IMR-90 (cell line): ENCODE measurements around the gene PHF14. TPM values are rescaled to one million over a fixed set of nuclear protein-coding genes. Genes with fewer than 3 reads are reported as not detected.

ENCODE experiments used
- ATAC-seq: fragments of 200-7000 bp; cut with Tn5 transposase; 2 replicates; pipeline ENCODE4 v1.9.1; 2020; ENCODE audit warnings: low read depth, mild to moderate bottlenecking, moderate library complexity
- BruUV-seq: library from RNA; stranded (reverse); fragments of 400-500 nt; replicated peaks from 2 replicates; lab custom pipeline; 2021; lab: Mats Ljungman, UMichigan
- CTCF ChIA-PET: fragments of 300-600 bp; formaldehyde crosslinking; extraction: SDS; loops from one replicate; lab custom pipeline; 2021; ENCODE audit warnings: antibody characterized with exemption; lab: Yijun Ruan, JAX
- POLR2A ChIA-PET: fragments of 300-600 bp; sonication (Branson Sonifier 250); formaldehyde crosslinking; loops from one replicate; lab custom pipeline; 2022; ENCODE audit warnings: antibody characterized with exemption; ENCODE audit not compliant: unreplicated experiment; lab: Charles Lee
- DNase-seq: peaks from one replicate; pipeline ENCODE4 v3.0.0; 2013
- H2AFZ ChIP-seq: replicated peaks from 2 replicates; pipeline ENCODE3; 2013; ENCODE audit warnings: low read length, mild to moderate bottlenecking; ENCODE audit not compliant: poor library complexity
- H2AK5ac ChIP-seq: 2 replicates; pipeline ENCODE4 v1.6.1; 2013; ENCODE audit warnings: low read depth, low read length, inconsistent platforms
- H2AK9ac ChIP-seq: replicated peaks from 2 replicates; pipeline ENCODE3; 2013; ENCODE audit warnings: mild to moderate bottlenecking, low read depth, low read length, moderate library complexity; ENCODE audit not compliant: poor library complexity
- H2BK120ac ChIP-seq: 2 replicates; pipeline ENCODE4 v1.6.1; 2013; ENCODE audit warnings: low read depth, low read length, inconsistent platforms
- H2BK15ac ChIP-seq: 3 replicates; pipeline ENCODE4 v1.6.1; 2013; ENCODE audit warnings: low read depth, low read length, inconsistent platforms
- H2BK20ac ChIP-seq: 2 replicates; pipeline ENCODE4 v1.6.1; 2013; ENCODE audit warnings: low read depth, mild to moderate bottlenecking, inconsistent platforms, low read length, moderate library complexity
- H2BK5ac ChIP-seq: 2 replicates; pipeline ENCODE4 v1.6.1; 2013; ENCODE audit warnings: mild to moderate bottlenecking, low read depth, low read length, inconsistent platforms; ENCODE audit not compliant: poor library complexity, severe bottlenecking
- H3K14ac ChIP-seq: replicated peaks from 2 replicates; pipeline ENCODE4 v1.6.1; 2013; ENCODE audit warnings: low read depth, low read length, inconsistent platforms
- H3K18ac ChIP-seq: 2 replicates; pipeline ENCODE4 v1.6.1; 2013; ENCODE audit warnings: low read depth, low read length, control low read depth
- H3K23ac ChIP-seq: 2 replicates; pipeline ENCODE4 v1.6.1; 2013; ENCODE audit warnings: low read depth, low read length, inconsistent platforms
- H3K27ac ChIP-seq: 2 replicates; pipeline ENCODE4 v1.5.1; 2013; ENCODE audit warnings: mild to moderate bottlenecking, control low read depth, low read length; ENCODE audit not compliant: insufficient read depth
- H3K27me3 ChIP-seq: 2 replicates; pipeline ENCODE4 v1.6.1; 2013; ENCODE audit warnings: low read length; ENCODE audit not compliant: control insufficient read depth, insufficient read depth
- H3K36me3 ChIP-seq: 2 replicates; pipeline ENCODE4 v1.6.1; 2013; ENCODE audit warnings: low read length, mixed read lengths; ENCODE audit not compliant: control insufficient read depth, insufficient read depth
- H3K4ac ChIP-seq: 2 replicates; pipeline ENCODE4 v1.6.1; 2013; ENCODE audit warnings: low read depth, low read length, inconsistent platforms
- H3K4me1 ChIP-seq: 2 replicates; pipeline ENCODE4 v1.6.1; 2013; ENCODE audit warnings: low read length, mixed read lengths; ENCODE audit not compliant: control insufficient read depth, insufficient read depth
- H3K4me2 ChIP-seq: 2 replicates; pipeline ENCODE4 v1.6.1; 2013; ENCODE audit warnings: low read depth, mild to moderate bottlenecking, control low read depth, low read length, moderate library complexity
- H3K4me3 ChIP-seq: 2 replicates; pipeline ENCODE4 v1.5.1; 2013; ENCODE audit warnings: low read depth, mild to moderate bottlenecking, control low read depth, low read length, moderate library complexity; ENCODE audit not compliant: insufficient read depth
- H3K56ac ChIP-seq: 2 replicates; pipeline ENCODE4 v1.6.1; 2013; ENCODE audit warnings: low read length, inconsistent platforms; ENCODE audit not compliant: insufficient read depth; ENCODE audit errors: extremely low read depth
- H3K79me1 ChIP-seq, 2 experiments: 2 replicates each; pipeline ENCODE4 v1.6.1; 2013; ENCODE audit warnings: low read length in 2 of 2, inconsistent platforms in 1 of 2, low read depth in 1 of 2
- H3K9ac ChIP-seq: 2 replicates; pipeline ENCODE4 v1.6.1; 2013; ENCODE audit warnings: low read depth, low read length, control low read depth
- H3K9me1 ChIP-seq: 2 replicates; pipeline ENCODE4 v1.6.1; 2013; ENCODE audit warnings: low read length, inconsistent platforms; ENCODE audit not compliant: insufficient read depth
- H3K9me3 ChIP-seq: 2 replicates; pipeline ENCODE4 v1.6.1; 2013; ENCODE audit warnings: low read length; ENCODE audit not compliant: control insufficient read depth, insufficient read depth
- H4K20me1 ChIP-seq: 2 replicates; pipeline ENCODE4 v1.6.1; 2013; ENCODE audit warnings: low read length, inconsistent platforms; ENCODE audit not compliant: insufficient read depth
- H4K5ac ChIP-seq: 2 replicates; pipeline ENCODE4 v1.6.1; 2013; ENCODE audit warnings: mild to moderate bottlenecking, low read depth, low read length, control low read depth
- H4K8ac ChIP-seq, 2 experiments: 2 replicates each; pipeline ENCODE4 v1.6.1; 2013; ENCODE audit warnings: low read depth in 2 of 2, low read length in 2 of 2, control low read depth in 1 of 2, inconsistent platforms in 1 of 2
- H4K91ac ChIP-seq: 2 replicates; pipeline ENCODE4 v1.6.1; 2013; ENCODE audit warnings: low read depth, low read length, inconsistent platforms; ENCODE audit not compliant: insufficient read depth
- CEBPB ChIP-seq: IDR thresholded peaks from 2 replicates; pipeline ENCODE4 v1.6.1; 2012; ENCODE audit warnings: low read depth, low read length, improper control_type of control experiment
- ELK1 ChIP-seq: fragments of 150-350 bp; IDR thresholded peaks from 2 replicates; pipeline ENCODE4 v1.6.1; 2016; ENCODE audit warnings: low read depth, mild to moderate bottlenecking, low read length, moderate library complexity, borderline replicate concordance
- MAFK ChIP-seq: IDR thresholded peaks from 2 replicates; pipeline ENCODE4 v1.6.1; 2012; ENCODE audit warnings: low read depth, low read length, improper control_type of control experiment
- RAD21 ChIP-seq: IDR thresholded peaks from 2 replicates; pipeline ENCODE4 v1.6.1; 2012; ENCODE audit warnings: low read length, improper control_type of control experiment
- SMC3 ChIP-seq: fragments of 150-350 bp; IDR thresholded peaks from 2 replicates; pipeline ENCODE4 v1.6.1; 2016; ENCODE audit warnings: low read depth, mild to moderate bottlenecking, antibody characterized with exemption, low read length, moderate library complexity
- USF2 ChIP-seq: fragments of 150-350 bp; IDR thresholded peaks from 2 replicates; pipeline ENCODE4 v1.6.1; 2017; ENCODE audit warnings: mild to moderate bottlenecking, antibody characterized with exemption, low read length, low read depth
- WGBS, 2 experiments: methylation state at CpG; one replicate each; pipeline versions ENCODE4 v1.1.5 to v1.1.7; 2013; ENCODE audit warnings: missing lambda C conversion rate in 2 of 2; ENCODE audit not compliant: insufficient read length in 1 of 2; ENCODE audit errors: extremely low coverage in 2 of 2; 5-methylcytosine and 5-hydroxymethylcytosine counted together
- dilution Hi-C: fragments of 300-500 bp; cut with HindIII; formaldehyde crosslinking; loops from one replicate; pipeline ENCODE4 v1.14.3; 2018; ENCODE audit warnings: low sequenced_read_pairs; ENCODE audit not compliant: unreplicated experiment
- in situ Hi-C: fragments of 300-500 bp; cut with MboI; formaldehyde crosslinking; loops from 3 replicates; pipeline ENCODE4 v1.14.3; 2019; ENCODE audit warnings: low sequenced_read_pairs, inconsistent platforms, mixed read lengths
- intact Hi-C: fragments of 100-400 bp; cut with micrococcal nuclease; formaldehyde crosslinking; loops from 2 replicates; pipeline ENCODE4 v1.10.0; 2022
- polyA plus RNA-seq, 3 experiments: library from polyadenylated mRNA; depleted of rRNA; stranded (reverse); fragments of >200 nt; gene quantifications; 2 replicates each; pipeline ENCODE4 v1.2.3, GENCODE V29; 2012; ENCODE audit warnings: low replicate concordance in 1 of 3
- total RNA-seq: library from RNA; depleted of rRNA; stranded (reverse); fragments of >200 nt; gene quantifications from 2 replicates; pipeline ENCODE4 v1.2.3, GENCODE V29; 2012

The PHF14 gene
- total and polyA plus RNA-seq, 2 of the 4 experiments (the other 2 are of a cell fraction): 8.7 to 17.2 TPM

- Histone ChIP-seq H2AK5ac (no peak overlapping the region), H3K4me1 (no peaks in the 10 kb centered on the region), H3K27me3 (no peaks in the 10 kb centered on the region), H3K9ac (no peak overlapping the region), H3K14ac (no peak overlapping the region), H3K79me1 (peaks cover 0 to 3% of the 10 kb centered on the region in 2 experiments; a peak in 2 of 4 replicates), H4K8ac (no peak overlapping the region), H3K27ac (no peak overlapping the region), H3K23ac (no peak overlapping the region), H2BK20ac (no peak overlapping the region), H3K4ac (no peak overlapping the region), H3K36me3 (peaks cover 5% of the 10 kb centered on the region; the same call in 1 of the 2 replicates), H4K91ac (no peak overlapping the region), H2BK15ac (no peak overlapping the region), H2AK9ac (no peak overlapping the region), H2AFZ (no peak overlapping the region), H2BK5ac (no peak overlapping the region), H4K5ac (no peak overlapping the region), H3K4me3 (no peak overlapping the region), H3K18ac (no peak overlapping the region), H3K9me3 (no peaks in the 10 kb centered on the region), H3K9me1 (no peaks in the 10 kb centered on the region; the same call in 1 of the 2 replicates), H3K4me2 (no peak overlapping the region), H2BK120ac (no peak overlapping the region), H3K56ac (no peak overlapping the region), H4K20me1 (no peaks in the 10 kb centered on the region)
- no TSS peak for BruUV-seq
- intact Hi-C loops: no loop called here
- POLR2A ChIA-PET: no interaction called here
- TF ChIP-seq SMC3: no peak
- no peak for TF ChIP-seq USF2
- no peak for TF ChIP-seq RAD21
- no peak for TF ChIP-seq CEBPB
- TF ChIP-seq ELK1: no peak
- TF ChIP-seq MAFK: no peak
- dilution Hi-C loops: no loop called here
- no peak for DNase-seq
- no CpG with 5 or more reads among the region's 1 CpG for WGBS, 2 experiments
- no peak for ATAC-seq
- CTCF ChIA-PET: no interaction called here
- in situ Hi-C loops: no loop called here
Measured at GRCh38 chr7:11021468-11021867, 47.8 kb downstream of the PHF14 start.
